A549 (cell line): Measurements from ENCODE around the gene TM7SF3. TPM values are rescaled to one million over a fixed set of nuclear protein-coding genes. Genes with fewer than 3 reads are reported as not detected.

ENCODE experiments used
- ATAC-seq, 2 experiments: fragments of 200-7000 bp in 1 of 2; fragments of >200 bp in 1 of 2; cut with Nextera tagmentation in 1 of 2; cut with Tn5 transposase in 1 of 2; 3 replicates each; pipeline versions ENCODE4 v1.8.0 to v1.9.1; 2018 to 2020; ENCODE audit warnings: mild to moderate bottlenecking in 1 of 2, moderate library complexity in 1 of 2
- CTCF ChIA-PET: fragments of 300-600 bp; sonication (Branson Sonifier 250); formaldehyde crosslinking; extraction: SDS; loops from one replicate; lab custom pipeline; 2021; ENCODE audit warnings: antibody characterized with exemption, inconsistent platforms; lab: Yijun Ruan, JAX
- POLR2A ChIA-PET: fragments of 350-600 bp; formaldehyde crosslinking; extraction: SDS; loops from one replicate; lab custom pipeline; 2021; ENCODE audit warnings: antibody characterized with exemption, inconsistent platforms; lab: Yijun Ruan, JAX
- DNase-seq, 2 experiments: peaks; one replicate each; pipeline versions ENCODE4 v3.0.0 to v3.0.0-alpha.2; 2011 to 2016; ENCODE audit warnings: low read depth in 1 of 2, low spot score in 1 of 2
- FAIRE-seq: peaks from 2 replicates; lab custom pipeline; 2011; peaks lifted over from hg19 to GRCh38; lab: Jason Lieb, UNC
- H3K27ac ChIP-seq, 2 experiments: fragments of >200 bp; sonication (Bioruptor Twin); formaldehyde crosslinking; 3 replicates each; pipeline ENCODE4 v1.5.1; 2016 to 2017
- H3K4me1 ChIP-seq: fragments of >200 bp; sonication (Bioruptor Twin); formaldehyde crosslinking; 3 replicates; pipeline ENCODE4 v1.6.1; 2016
- H3K4me2 ChIP-seq: fragments of >200 bp; sonication (Bioruptor Twin); formaldehyde crosslinking; 3 replicates; pipeline ENCODE4 v1.6.1; 2016
- H3K4me3 ChIP-seq: fragments of >200 bp; sonication (Bioruptor Twin); formaldehyde crosslinking; 3 replicates; pipeline ENCODE4 v1.5.1; 2016
- H3K9me3 ChIP-seq: fragments of >200 bp; sonication (Bioruptor Twin); formaldehyde crosslinking; 3 replicates; pipeline ENCODE4 v1.6.1; 2016
- ATOH8 ChIP-seq: fragments of 250-450 bp; sonication (Bioruptor Pico); IDR thresholded peaks from 2 replicates; pipeline ENCODE4 v1.5.0; 2020; ENCODE audit warnings: low read depth, mild to moderate bottlenecking, moderate library complexity
- BCL3 ChIP-seq: fragments of >200 bp; sonication (Bioruptor Twin); formaldehyde crosslinking; IDR thresholded peaks from 3 replicates; pipeline ENCODE4 v1.6.1; 2016
- CHD2 ChIP-seq: fragments of 150-350 bp; IDR thresholded peaks from 2 replicates; pipeline ENCODE4 v1.6.1; 2014; ENCODE audit warnings: low read length; ENCODE audit not compliant: partially characterized antibody
- CTCF ChIP-seq: fragments of >200 bp; sonication (Bioruptor Twin); formaldehyde crosslinking; IDR thresholded peaks from 3 replicates; pipeline ENCODE4 v1.5.1; 2016
- FOSB ChIP-seq: fragments of 250-450 bp; sonication (Bioruptor Pico); IDR thresholded peaks from 2 replicates; pipeline ENCODE4 v1.5.0; 2020; ENCODE audit warnings: mild to moderate bottlenecking, moderate library complexity
- FOXS1 ChIP-seq: fragments of 250-450 bp; sonication (Bioruptor Pico); IDR thresholded peaks from 2 replicates; pipeline ENCODE4 v1.5.0; 2020; ENCODE audit warnings: mild to moderate bottlenecking, moderate library complexity
- HES2 ChIP-seq: fragments of >200 bp; sonication (Bioruptor Twin); formaldehyde crosslinking; IDR thresholded peaks from 2 replicates; pipeline ENCODE4 v1.6.1; 2016
- HEYL ChIP-seq: fragments of 250-450 bp; sonication (Bioruptor Pico); IDR thresholded peaks from 2 replicates; pipeline ENCODE4 v1.8.0; 2021; ENCODE audit warnings: mild to moderate bottlenecking, moderate library complexity
- HOXB13 ChIP-seq: fragments of 250-450 bp; sonication (Bioruptor Pico); IDR thresholded peaks from 2 replicates; pipeline ENCODE4 v1.5.0; 2020; ENCODE audit warnings: low read depth, mild to moderate bottlenecking, moderate library complexity
- HOXB5 ChIP-seq: fragments of 250-450 bp; sonication (Bioruptor Pico); IDR thresholded peaks from 2 replicates; pipeline ENCODE4 v1.5.0; 2020; ENCODE audit warnings: mild to moderate bottlenecking, moderate library complexity
- KDM5A ChIP-seq: fragments of 200-600 bp; sonication (generic); IDR thresholded peaks from 2 replicates; pipeline ENCODE4 v1.6.1; 2016; ENCODE audit warnings: antibody characterized with exemption, mild to moderate bottlenecking
- MAFK ChIP-seq: fragments of 450-650 bp; IDR thresholded peaks from 2 replicates; pipeline ENCODE4 v1.6.1; 2014; ENCODE audit not compliant: partially characterized antibody
- NPAS2 ChIP-seq: fragments of 250-450 bp; sonication (Bioruptor Pico); IDR thresholded peaks from 2 replicates; pipeline ENCODE4 v1.8.0; 2022; ENCODE audit warnings: mild to moderate bottlenecking, moderate library complexity, borderline replicate concordance
- PHF8 ChIP-seq: fragments of 200-600 bp; sonication (generic); IDR thresholded peaks from 2 replicates; pipeline ENCODE4 v1.6.1; 2016; ENCODE audit warnings: low read depth, mild to moderate bottlenecking, antibody characterized with exemption, moderate library complexity, borderline replicate concordance
- POLR2A ChIP-seq: IDR thresholded peaks from 2 replicates; pipeline ENCODE4 v1.6.1; 2012; ENCODE audit warnings: mild to moderate bottlenecking, low read length
- RAD21 ChIP-seq, 2 experiments: fragments of >200 bp in 1 of 2; sonication (Bioruptor Twin) in 1 of 2; formaldehyde crosslinking in 1 of 2; IDR thresholded peaks in 1 of 2; conservative IDR thresholded peaks in 1 of 2; 2 replicates in 1 of 2; 3 replicates in 1 of 2; pipeline ENCODE4 v1.6.1; 2012 to 2018; ENCODE audit warnings: inconsistent platforms in 1 of 2
- RCOR1 ChIP-seq: fragments of 150-350 bp; IDR thresholded peaks from 2 replicates; pipeline ENCODE4 v1.6.1; 2014; ENCODE audit warnings: antibody characterized with exemption, low read length, low read depth
- RNF2 ChIP-seq: fragments of 200-600 bp; sonication (generic); IDR thresholded peaks from 2 replicates; pipeline ENCODE4 v1.6.1; 2016; ENCODE audit warnings: low read depth, mild to moderate bottlenecking, antibody characterized with exemption, moderate library complexity, borderline replicate concordance
- SMC3 ChIP-seq: fragments of >200 bp; sonication (Bioruptor Twin); formaldehyde crosslinking; IDR thresholded peaks from 3 replicates; pipeline ENCODE4 v1.6.1; 2018; ENCODE audit warnings: inconsistent platforms
- TFCP2L1 ChIP-seq: fragments of 250-450 bp; sonication (Bioruptor Pico); IDR thresholded peaks from 2 replicates; pipeline ENCODE4 v1.5.0; 2021; ENCODE audit warnings: mild to moderate bottlenecking
- TP53 ChIP-seq: fragments of 250-450 bp; sonication (Bioruptor Pico); IDR thresholded peaks from 2 replicates; pipeline ENCODE4 v1.5.0; 2021; ENCODE audit warnings: mild to moderate bottlenecking, moderate library complexity
- USF2 ChIP-seq: fragments of 450-650 bp; IDR thresholded peaks from 2 replicates; pipeline ENCODE4 v1.6.1; 2014; ENCODE audit warnings: antibody characterized with exemption
- ZNF302 ChIP-seq: fragments of 250-450 bp; sonication (Bioruptor Pico); IDR thresholded peaks from 2 replicates; pipeline ENCODE4 v1.9.0; 2021; ENCODE audit warnings: inconsistent platforms, mild to moderate bottlenecking, moderate library complexity
- WGBS: methylation state at CpG from one replicate; pipeline ENCODE4 v1.1.6; 2017; ENCODE audit errors: missing lambda C conversion rate; 5-methylcytosine and 5-hydroxymethylcytosine counted together
- polyA plus RNA-seq, 4 experiments: library from polyadenylated mRNA; depleted of rRNA in 3 of 4; stranded (reverse); fragments of >200 nt; fragmentation: RNase III in 1 of 4; extraction: RNeasy Plus Mini Kit Qiagen cat#74134 plus additional on column Dnase treatment in 1 of 4; gene quantifications; 2 replicates in 3 of 4; 3 replicates in 1 of 4; pipeline ENCODE4 v1.2.3, GENCODE V29; 2011 to 2017

TM7SF3 gene
- polyA plus RNA-seq, 2 of the 4 experiments (the other 2 are of a cell fraction), result 67.8 to 177 TPM

- peaks cover 19% of the 10 kb centered on the region for H3K4me1 ChIP-seq
- no peak for DNase-seq
- POLR2A ChIA-PET, result no interaction called here
- no peaks in the 10 kb centered on the region for H3K9me3 ChIP-seq
- FAIRE-seq, result no peak
- no peak for ATAC-seq
- no peak overlapping the region for H3K4me2 ChIP-seq
- TF ChIP-seq USF2 (no peak), PHF8 (no peak), FOSB (CRISPR knock-in tag) (no peak), KDM5A (no peak), CHD2 (no peak), RNF2 (no peak), RCOR1 (no peak), HES2 (no peak), SMC3 (no peak), CTCF (no peak), HOXB5 (CRISPR knock-in tag) (no peak), HEYL (CRISPR knock-in tag) (no peak), ATOH8 (CRISPR knock-in tag) (no peak), RAD21 (conservative IDR thresholded peaks at IDR 0.05 in 1 of 2, IDR thresholded peaks at IDR 0.05 in 1 of 2) (no peak)
- 95% methylated on average over 5 of the region's 5 CpGs for WGBS
- H3K27ac ChIP-seq, result no peak overlapping the region
- CTCF ChIA-PET, result interaction anchor here (1.1 to 2.3 kb wide), 3 partner anchors 8 to 13 kb away, joined by 3 to 9 read pairs (median 7); partner anchors contain the start of gene TM7SF3
- no peak overlapping the region for H3K4me3 ChIP-seq
Observed at GRCh38 chr12:27001663-27002062, 12.5 kb downstream of the TM7SF3 start.

- H3K4me3 ChIP-seq, result no peak overlapping the region
- DNase-seq (no peak), ATAC-seq (no peak), FAIRE-seq (no peak)
- ChIA-PET CTCF (interaction anchor here (1.1 to 2.3 kb wide), 3 partner anchors 9 to 14 kb away, joined by 3 to 9 read pairs (median 7); partner anchors contain the start of gene TM7SF3), POLR2A (no interaction called here)
- no peak overlapping the region for H3K4me2 ChIP-seq
- H3K27ac ChIP-seq, result no peak overlapping the region
- no peaks in the 10 kb centered on the region for H3K9me3 ChIP-seq
- H3K4me1 ChIP-seq, result peaks cover 13% of the 10 kb centered on the region; the same call in 2 of the 3 replicates
- WGBS, result 93% methylated on average over 1 of the region's 1 CpG
- no peak for TF ChIP-seq ZNF302 (CRISPR knock-in tag)
- no peak for TF ChIP-seq HOXB13 (CRISPR knock-in tag)
- TF ChIP-seq HEYL (CRISPR knock-in tag), result no peak
- TF ChIP-seq TP53 (CRISPR knock-in tag), result no peak
- TF ChIP-seq POLR2A, result no peak
- no peak for TF ChIP-seq MAFK
- TF ChIP-seq TFCP2L1 (CRISPR knock-in tag), result no peak
- TF ChIP-seq FOXS1 (CRISPR knock-in tag), result no peak
- no peak for TF ChIP-seq BCL3
- TF ChIP-seq NPAS2 (CRISPR knock-in tag), result no peak
Observed at GRCh38 chr12:27000961-27001360, 13.2 kb downstream of the TM7SF3 start.
